Parathyroid adenoma (tissue), 2 donors: ENCODE measurements around the gene LYRM7.

Experiments used
- H2AFZ ChIP-seq: fragments of 300-600 bp; sonication (generic); one replicate; pipeline ENCODE4 v1.7.0; 2017; ENCODE audit warnings: antibody characterized with exemption, mild to moderate bottlenecking
- H3K27ac ChIP-seq: fragments of 300-600 bp; sonication (generic); one replicate; pipeline ENCODE4 v1.7.0; 2017
- H3K27me3 ChIP-seq: fragments of 300-600 bp; sonication (generic); one replicate; pipeline ENCODE4 v1.7.0; 2017; ENCODE audit warnings: low read length; ENCODE audit not compliant: control insufficient read depth, insufficient read depth
- H3K36me3 ChIP-seq: fragments of 300-600 bp; sonication (generic); one replicate; pipeline ENCODE4 v1.7.0; 2017; ENCODE audit warnings: low read length; ENCODE audit not compliant: control insufficient read depth, insufficient read depth
- H3K4me1 ChIP-seq: fragments of 300-600 bp; sonication (generic); one replicate; pipeline ENCODE4 v1.7.0; 2017; ENCODE audit warnings: control low read depth
- H3K4me2 ChIP-seq: fragments of 300-600 bp; sonication (generic); one replicate; pipeline ENCODE4 v1.7.0; 2017; ENCODE audit warnings: low read length
- H3K4me3 ChIP-seq: fragments of 300-600 bp; sonication (generic); one replicate; pipeline ENCODE4 v1.7.0; 2017; ENCODE audit warnings: low read depth, low read length
- H3K79me2 ChIP-seq: fragments of 300-600 bp; sonication (generic); one replicate; pipeline ENCODE4 v1.7.0; 2017; ENCODE audit warnings: control low read depth
- H3K9ac ChIP-seq: fragments of 300-600 bp; sonication (generic); one replicate; pipeline ENCODE4 v1.7.0; 2017; ENCODE audit warnings: mild to moderate bottlenecking
- H3K9me3 ChIP-seq: fragments of 300-600 bp; sonication (generic); one replicate; pipeline ENCODE4 v1.7.0; 2017; ENCODE audit warnings: low read length; ENCODE audit not compliant: control insufficient read depth
- CTCF ChIP-seq: fragments of 300-600 bp; sonication (generic); IDR thresholded peaks from one replicate; pipeline ENCODE4 v1.7.0; 2017; ENCODE audit warnings: antibody characterized with exemption, mild to moderate bottlenecking
- donor health status: primary hyperparathyroidism.

The LYRM7 gene

GRCh38 chr5:131196331-131196730, 25.6 kb downstream of the LYRM7 start:
- no peak overlapping the region for H3K4me2 ChIP-seq
- H3K4me3 ChIP-seq = no peak overlapping the region
- H3K27me3 ChIP-seq = no peaks in the 10 kb centered on the region
- no peaks in the 10 kb centered on the region for H3K79me2 ChIP-seq
- no peaks in the 10 kb centered on the region for H3K9me3 ChIP-seq
- H3K27ac ChIP-seq = no peak overlapping the region
- H3K4me1 ChIP-seq = no peaks in the 10 kb centered on the region
- H3K9ac ChIP-seq = no peak overlapping the region
- TF ChIP-seq CTCF = no peak
- H3K36me3 ChIP-seq = no peaks in the 10 kb centered on the region
- H2AFZ ChIP-seq = no peak overlapping the region

- Histone ChIP-seq H3K9ac (no peak overlapping the region), H3K4me2 (no peak overlapping the region), H3K79me2 (no peaks in the 10 kb centered on the region), H3K27me3 (no peaks in the 10 kb centered on the region), H3K27ac (no peak overlapping the region), H3K4me3 (no peak overlapping the region), H3K9me3 (no peaks in the 10 kb centered on the region), H3K36me3 (no peaks in the 10 kb centered on the region), H3K4me1 (no peaks in the 10 kb centered on the region), H2AFZ (no peak overlapping the region)
- no peak for TF ChIP-seq CTCF
Measured at GRCh38 chr5:131198625-131199024, 27.9 kb downstream of the LYRM7 start.

GRCh38 chr5:131200560-131200959, 29.8 kb downstream of the LYRM7 start:
- Histone ChIP-seq H3K4me3 (no peak overlapping the region), H3K27ac (no peak overlapping the region), H3K79me2 (no peaks in the 10 kb centered on the region), H3K27me3 (no peaks in the 10 kb centered on the region), H3K4me1 (no peaks in the 10 kb centered on the region), H2AFZ (no peak overlapping the region), H3K9ac (no peak overlapping the region), H3K36me3 (no peaks in the 10 kb centered on the region), H3K9me3 (no peaks in the 10 kb centered on the region), H3K4me2 (no peak overlapping the region)
- no peak for TF ChIP-seq CTCF

- H2AFZ ChIP-seq = no peak overlapping the region
- no peaks in the 10 kb centered on the region for H3K9me3 ChIP-seq
- no peak overlapping the region for H3K27ac ChIP-seq
- H3K4me2 ChIP-seq = no peak overlapping the region
- no peaks in the 10 kb centered on the region for H3K79me2 ChIP-seq
- H3K27me3 ChIP-seq = no peaks in the 10 kb centered on the region
- H3K4me1 ChIP-seq = peaks cover under 1% of the 10 kb centered on the region
- H3K9ac ChIP-seq = no peak overlapping the region
- no peak overlapping the region for H3K4me3 ChIP-seq
- no peaks in the 10 kb centered on the region for H3K36me3 ChIP-seq
- TF ChIP-seq CTCF = no peak
Measured at GRCh38 chr5:131204964-131205363, 34.2 kb downstream of the LYRM7 start.

- no peak for TF ChIP-seq CTCF
Measured at GRCh38 chr5:131206061-131206460, 35.3 kb downstream of the LYRM7 start.

More at GRCh38 chr5:131206061-131206460, 35.3 kb downstream of the LYRM7 start:
- Histone ChIP-seq H3K79me2 (no peaks in the 10 kb centered on the region), H3K9ac (no peak overlapping the region), H3K27ac (no peak overlapping the region), H3K4me2 (no peak overlapping the region), H3K9me3 (no peaks in the 10 kb centered on the region), H2AFZ (no peak overlapping the region), H3K4me3 (no peak overlapping the region), H3K4me1 (peaks cover 3% of the 10 kb centered on the region), H3K36me3 (no peaks in the 10 kb centered on the region), H3K27me3 (no peaks in the 10 kb centered on the region)
